ENCODE measurements around the gene GET3.

The GET3 gene

DNA sequence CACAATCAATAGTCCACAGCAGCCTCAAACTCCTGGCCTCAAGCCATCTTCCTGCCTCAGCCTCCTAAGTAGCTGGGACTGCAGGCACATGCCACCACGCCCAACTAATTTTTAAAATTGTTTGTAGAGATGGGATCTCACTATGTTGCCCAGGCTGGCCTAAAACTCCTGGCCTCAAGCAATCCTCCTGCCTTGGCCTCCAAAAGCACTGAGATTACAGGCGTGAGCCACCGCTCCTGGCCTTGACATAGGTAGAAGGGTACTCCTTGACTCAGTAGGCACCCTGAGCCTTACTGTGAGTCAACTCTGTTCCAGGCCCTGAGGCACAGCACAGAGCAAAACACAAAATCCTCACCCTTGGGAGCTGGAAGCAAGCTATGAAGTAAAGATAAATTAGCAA is 21.4 kb upstream of the GET3 start:
- H3K4me3 ChIP-seq (replicated peaks; ENCODE audit: low read depth, low read length): no peak overlapping the region
- DNase-seq (ENCODE audit: low read depth): no peak
- TF ChIP-seq, protein P1, sequence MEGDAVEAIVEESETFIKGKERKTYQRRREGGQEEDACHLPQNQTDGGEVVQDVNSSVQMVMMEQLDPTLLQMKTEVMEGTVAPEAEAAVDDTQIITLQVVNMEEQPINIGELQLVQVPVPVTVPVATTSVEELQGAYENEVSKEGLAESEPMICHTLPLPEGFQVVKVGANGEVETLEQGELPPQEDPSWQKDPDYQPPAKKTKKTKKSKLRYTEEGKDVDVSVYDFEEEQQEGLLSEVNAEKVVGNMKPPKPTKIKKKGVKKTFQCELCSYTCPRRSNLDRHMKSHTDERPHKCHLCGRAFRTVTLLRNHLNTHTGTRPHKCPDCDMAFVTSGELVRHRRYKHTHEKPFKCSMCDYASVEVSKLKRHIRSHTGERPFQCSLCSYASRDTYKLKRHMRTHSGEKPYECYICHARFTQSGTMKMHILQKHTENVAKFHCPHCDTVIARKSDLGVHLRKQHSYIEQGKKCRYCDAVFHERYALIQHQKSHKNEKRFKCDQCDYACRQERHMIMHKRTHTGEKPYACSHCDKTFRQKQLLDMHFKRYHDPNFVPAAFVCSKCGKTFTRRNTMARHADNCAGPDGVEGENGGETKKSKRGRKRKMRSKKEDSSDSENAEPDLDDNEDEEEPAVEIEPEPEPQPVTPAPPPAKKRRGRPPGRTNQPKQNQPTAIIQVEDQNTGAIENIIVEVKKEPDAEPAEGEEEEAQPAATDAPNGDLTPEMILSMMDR (IDR thresholded peaks at IDR 0.05; ENCODE audit: low read length, missing control alignments): no peak

DNA sequence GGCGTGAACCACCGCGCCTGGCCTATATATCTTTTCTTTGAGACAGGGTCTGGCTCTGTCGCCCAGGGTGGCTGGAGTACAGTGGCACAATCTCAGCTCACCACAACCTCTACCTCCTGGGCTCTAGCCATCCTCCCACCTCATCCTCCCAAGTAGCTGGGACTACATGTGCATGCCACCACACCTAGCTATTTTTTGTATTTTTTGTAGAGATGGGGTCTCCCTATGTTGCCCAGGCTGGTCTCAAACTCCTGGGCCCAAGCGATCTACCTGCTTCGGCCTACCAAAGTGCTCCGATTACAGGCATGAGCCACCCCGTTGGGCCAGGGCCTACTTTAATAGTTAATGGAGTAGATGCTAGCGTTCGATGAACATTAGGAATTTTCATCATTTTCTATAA is 17.0 kb upstream of the GET3 start:
- TF ChIP-seq, protein P1 (IDR thresholded peaks at IDR 0.05; ENCODE audit: low read length, missing control alignments): no peak
- DNase-seq (ENCODE audit: low read depth): no peak
- peak overlapping the region; percentile 81 for H3K4me3 ChIP-seq (replicated peaks; ENCODE audit: low read depth, low read length)

DNA sequence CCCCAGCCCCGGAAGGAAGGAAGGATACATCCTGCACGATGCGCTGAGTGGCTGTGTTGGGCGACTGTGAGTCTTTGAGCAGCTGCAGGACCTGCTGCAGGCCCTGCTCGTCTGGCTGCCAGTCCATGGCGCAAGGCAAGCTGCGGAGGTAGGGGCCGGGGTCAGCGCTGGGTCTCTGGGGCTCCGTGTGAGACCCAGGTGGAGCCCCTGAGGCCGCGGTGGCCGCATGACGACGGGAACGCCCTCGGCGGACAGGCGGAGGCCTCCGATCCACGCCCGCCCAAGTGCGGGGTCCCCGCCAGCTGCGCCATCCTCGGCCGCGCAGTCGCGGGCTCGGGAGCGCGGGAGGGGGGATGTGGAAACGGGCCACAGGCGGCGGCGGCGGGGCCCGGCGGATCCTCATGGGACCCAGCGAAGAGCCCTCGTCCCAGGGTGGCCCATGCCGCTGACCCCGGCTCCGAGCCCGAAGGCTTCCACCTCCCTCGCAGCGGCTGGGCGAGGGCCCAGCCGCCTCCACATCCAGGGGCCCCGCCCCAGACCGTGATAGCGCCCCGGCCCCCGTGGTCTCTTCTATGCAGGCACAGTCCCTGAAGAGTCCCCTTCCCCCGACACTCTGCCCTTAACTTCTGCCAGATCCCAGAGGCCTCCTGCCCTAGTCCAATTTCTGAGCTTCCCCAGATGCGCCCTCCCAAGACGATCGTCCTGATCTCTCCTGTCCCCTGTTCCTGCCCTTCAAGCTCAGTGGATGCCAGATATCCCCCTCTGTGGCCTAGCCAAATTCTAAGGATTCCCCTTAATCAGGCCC is 16.2 kb upstream of the GET3 start:
- peak; percentile 26 for DNase-seq (ENCODE audit: low read depth)
- TF ChIP-seq, protein P1 (IDR thresholded peaks at IDR 0.05; ENCODE audit: low read length, missing control alignments): no peak
- H3K4me3 ChIP-seq (replicated peaks; ENCODE audit: low read depth, low read length): peak overlapping the region; percentile 81

DNA sequence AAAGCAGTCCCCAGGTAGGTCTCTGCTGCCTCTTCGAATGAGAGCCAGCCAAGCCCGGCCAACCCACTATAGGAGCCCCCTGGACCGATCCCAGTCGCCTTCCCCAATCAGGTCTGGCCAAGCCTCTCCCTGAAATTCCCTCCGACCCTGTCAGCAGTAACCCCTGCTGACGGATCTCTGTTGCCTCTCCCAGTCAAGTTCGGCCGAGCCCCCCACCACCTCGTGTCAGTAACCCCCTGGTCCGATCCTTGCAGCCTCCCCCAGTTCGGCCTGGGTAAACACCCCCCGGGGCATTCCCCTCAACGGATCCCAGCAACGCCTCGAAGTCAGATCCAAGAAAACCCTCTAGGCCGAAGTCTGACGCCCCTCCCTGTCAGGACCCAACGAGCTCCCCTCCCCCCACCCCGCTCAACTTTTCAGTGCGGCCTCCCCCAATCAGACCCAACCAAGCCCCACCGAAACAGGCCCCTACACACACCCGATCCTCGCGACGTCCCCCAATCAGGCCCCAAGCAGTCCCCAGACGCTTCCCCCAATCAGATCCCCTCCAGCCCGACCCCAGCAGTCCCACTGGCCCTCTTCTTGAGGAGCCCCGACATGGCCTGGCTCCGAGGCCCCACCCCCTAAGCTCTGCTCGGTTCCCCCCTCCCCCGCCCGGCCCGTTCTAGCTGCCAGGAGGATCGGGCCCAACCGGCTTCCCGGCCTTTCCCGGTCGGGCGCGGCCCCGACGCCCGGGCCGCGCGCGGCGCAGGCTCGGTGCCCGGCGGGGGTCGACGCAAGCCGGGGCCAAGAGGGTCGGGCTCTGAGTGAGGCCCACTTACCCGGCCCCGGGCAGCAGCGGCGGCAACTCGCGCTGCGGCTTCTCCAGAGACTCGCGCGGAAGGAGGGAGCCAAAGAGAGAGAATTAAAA is 15.4 kb upstream of the GET3 start:
- H3K4me3 ChIP-seq (replicated peaks; ENCODE audit: low read depth, low read length): peak overlapping the region; percentile 81
- peak; percentile 82 for DNase-seq (ENCODE audit: low read depth)
- TF ChIP-seq, protein P1 (IDR thresholded peaks at IDR 0.05; ENCODE audit: low read length, missing control alignments): no peak

DNA sequence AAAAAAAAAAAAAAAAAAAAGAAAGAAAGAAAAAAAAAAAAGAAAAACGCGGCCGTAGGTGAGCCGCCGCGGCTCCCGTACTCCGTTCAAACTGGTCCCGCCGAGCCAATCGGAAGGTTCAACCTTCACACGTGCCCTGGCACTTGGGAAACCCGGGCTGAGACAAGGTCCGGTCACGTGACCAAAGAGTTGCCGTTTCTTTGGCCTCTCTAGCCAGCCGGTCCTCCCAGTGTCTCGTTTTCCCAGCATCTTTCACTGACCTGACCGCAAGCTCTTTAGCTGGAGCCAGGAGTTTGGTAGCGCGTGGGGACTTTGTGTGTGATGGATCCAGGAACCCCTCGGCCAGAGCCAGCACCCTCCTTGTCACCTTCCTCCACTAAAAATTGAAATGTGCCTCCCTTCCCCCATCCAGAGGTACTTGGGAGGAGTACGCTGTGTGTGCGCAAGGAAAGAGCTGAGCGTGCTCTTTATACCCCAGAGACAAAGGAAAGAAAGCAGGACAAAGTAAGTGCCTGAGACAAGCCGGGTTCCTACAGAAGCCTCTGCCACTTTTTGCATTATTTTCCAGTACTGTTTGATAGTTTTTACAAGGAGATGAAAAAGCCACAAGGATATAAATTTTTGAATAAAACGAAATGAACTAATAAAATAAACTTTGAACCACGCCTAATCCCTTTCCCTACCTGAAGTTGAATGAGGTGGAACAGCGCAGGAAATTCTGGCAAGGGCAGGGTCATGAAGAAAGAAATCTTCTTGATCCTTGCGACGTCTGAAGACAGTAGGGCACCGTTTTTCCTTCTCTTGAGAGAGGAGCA is 14.5 kb upstream of the GET3 start:
- TF ChIP-seq, protein P1 (IDR thresholded peaks at IDR 0.05; ENCODE audit: low read length, missing control alignments): no peak
- peak; percentile 100 for DNase-seq (ENCODE audit: low read depth)
- H3K4me3 ChIP-seq (replicated peaks; ENCODE audit: low read depth, low read length): peak overlapping the region; percentile 81

DNA sequence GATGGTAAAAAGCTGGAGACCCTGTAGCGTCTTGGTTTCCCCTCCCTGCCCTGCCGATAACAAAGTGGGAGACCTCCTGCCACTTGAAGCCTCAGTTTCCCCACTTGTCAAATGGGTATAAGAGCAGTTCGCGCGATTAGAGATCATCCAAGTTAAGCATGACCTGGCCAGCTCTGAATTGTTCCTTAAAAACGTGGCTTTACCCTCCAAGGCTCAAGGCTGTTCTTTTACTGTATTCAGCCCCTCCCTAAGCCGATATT is 14.0 kb upstream of the GET3 start:
- peak overlapping the region; percentile 81 for H3K4me3 ChIP-seq (replicated peaks; ENCODE audit: low read depth, low read length)
- TF ChIP-seq, protein P1 (IDR thresholded peaks at IDR 0.05; ENCODE audit: low read length, missing control alignments): no peak
- DNase-seq (ENCODE audit: low read depth): no peak
